ENCODE results near the gene DOCK2.

Gene DOCK2

GRCh38 chr5:169920474-169920873 lies 283.4 kb downstream of the DOCK2 start:
- CTCF ChIA-PET, result interaction anchor here (1.3 kb wide), 2 partner anchors 12 to 117 kb away, joined by 3 to 4 read pairs; no protein-coding TSS in a partner anchor
- no peak for DNase-seq (ENCODE audit: extremely low spot score)

GRCh38 chr5:169921384-169921783 lies 284.3 kb downstream of the DOCK2 start:
- DNase-seq (ENCODE audit: extremely low spot score), result no peak
- POLR2A ChIA-PET, result no interaction called here
- CTCF ChIA-PET, result interaction anchor here (1.3 to 2.2 kb wide), 3 partner anchors 13 to 18 kb away, joined by 4 to 6 read pairs (median 5); no protein-coding TSS in a partner anchor
- TF ChIP-seq, protein P1, sequence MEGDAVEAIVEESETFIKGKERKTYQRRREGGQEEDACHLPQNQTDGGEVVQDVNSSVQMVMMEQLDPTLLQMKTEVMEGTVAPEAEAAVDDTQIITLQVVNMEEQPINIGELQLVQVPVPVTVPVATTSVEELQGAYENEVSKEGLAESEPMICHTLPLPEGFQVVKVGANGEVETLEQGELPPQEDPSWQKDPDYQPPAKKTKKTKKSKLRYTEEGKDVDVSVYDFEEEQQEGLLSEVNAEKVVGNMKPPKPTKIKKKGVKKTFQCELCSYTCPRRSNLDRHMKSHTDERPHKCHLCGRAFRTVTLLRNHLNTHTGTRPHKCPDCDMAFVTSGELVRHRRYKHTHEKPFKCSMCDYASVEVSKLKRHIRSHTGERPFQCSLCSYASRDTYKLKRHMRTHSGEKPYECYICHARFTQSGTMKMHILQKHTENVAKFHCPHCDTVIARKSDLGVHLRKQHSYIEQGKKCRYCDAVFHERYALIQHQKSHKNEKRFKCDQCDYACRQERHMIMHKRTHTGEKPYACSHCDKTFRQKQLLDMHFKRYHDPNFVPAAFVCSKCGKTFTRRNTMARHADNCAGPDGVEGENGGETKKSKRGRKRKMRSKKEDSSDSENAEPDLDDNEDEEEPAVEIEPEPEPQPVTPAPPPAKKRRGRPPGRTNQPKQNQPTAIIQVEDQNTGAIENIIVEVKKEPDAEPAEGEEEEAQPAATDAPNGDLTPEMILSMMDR (IDR thresholded peaks at IDR 0.05; ENCODE audit: control extremely low read depth, extremely low read depth, low read depth, missing control alignments), result no peak

More at GRCh38 chr5:169920474-169920873, 283.4 kb downstream of the DOCK2 start:
- TF ChIP-seq, protein P1 (IDR thresholded peaks at IDR 0.05; ENCODE audit: control extremely low read depth, extremely low read depth, low read depth, missing control alignments), result no peak
- POLR2A ChIA-PET, result no interaction called here

DNA sequence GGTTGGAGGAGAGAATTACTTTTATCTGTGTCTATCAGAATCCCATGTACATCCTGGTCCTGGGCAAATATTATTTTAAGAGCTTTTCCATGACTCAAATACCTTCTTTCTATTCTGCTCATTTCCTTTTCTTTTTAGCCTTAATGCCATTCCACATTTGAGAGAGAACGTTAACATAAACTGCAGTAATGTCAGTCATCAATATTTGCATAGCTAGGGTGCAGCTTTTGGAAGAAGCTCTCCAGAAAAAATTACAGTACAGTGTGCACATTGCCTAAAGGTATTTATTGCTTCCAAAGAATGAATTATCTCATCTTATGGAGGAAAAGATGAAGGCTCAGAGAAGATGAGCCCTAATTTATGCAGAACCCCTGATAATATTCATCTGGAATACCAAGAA lies 284.9 kb downstream of the DOCK2 start:
- TF ChIP-seq, protein P1 (IDR thresholded peaks at IDR 0.05; ENCODE audit: control extremely low read depth, extremely low read depth, low read depth, missing control alignments), result no peak
- ChIA-PET CTCF (interaction anchor here (0.8 to 2.2 kb wide), 4 partner anchors 9 to 24 kb away, joined by 3 to 6 read pairs (median 5); no protein-coding TSS in a partner anchor), POLR2A (no interaction called here)
- no peak for DNase-seq (ENCODE audit: extremely low spot score)

DNA sequence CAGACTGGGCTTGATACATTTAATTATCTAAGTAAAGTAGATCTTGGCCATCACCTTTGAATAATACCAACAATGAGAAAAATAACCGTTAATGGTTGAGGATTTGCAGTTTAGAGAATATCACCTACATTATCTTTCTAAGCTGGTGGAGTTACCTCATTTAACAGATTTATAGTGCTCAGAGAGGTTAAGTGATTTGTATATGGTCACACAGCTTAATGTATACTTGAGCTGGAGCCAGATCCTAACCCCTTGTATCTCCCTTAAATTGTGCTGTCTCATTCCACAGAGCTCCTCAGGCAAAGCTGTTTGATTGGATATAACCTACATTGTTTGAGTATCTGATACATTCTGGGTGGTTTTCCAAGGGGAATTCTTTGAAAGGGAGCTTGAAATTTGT lies 285.4 kb downstream of the DOCK2 start:
- ChIA-PET CTCF (interaction anchor here (0.8 to 2.2 kb wide), 4 partner anchors 9 to 25 kb away, joined by 3 to 6 read pairs (median 5); no protein-coding TSS in a partner anchor), POLR2A (no interaction called here)
- TF ChIP-seq, protein P1 (IDR thresholded peaks at IDR 0.05; ENCODE audit: control extremely low read depth, extremely low read depth, low read depth, missing control alignments), result no peak
- DNase-seq (ENCODE audit: extremely low spot score), result no peak

DNA sequence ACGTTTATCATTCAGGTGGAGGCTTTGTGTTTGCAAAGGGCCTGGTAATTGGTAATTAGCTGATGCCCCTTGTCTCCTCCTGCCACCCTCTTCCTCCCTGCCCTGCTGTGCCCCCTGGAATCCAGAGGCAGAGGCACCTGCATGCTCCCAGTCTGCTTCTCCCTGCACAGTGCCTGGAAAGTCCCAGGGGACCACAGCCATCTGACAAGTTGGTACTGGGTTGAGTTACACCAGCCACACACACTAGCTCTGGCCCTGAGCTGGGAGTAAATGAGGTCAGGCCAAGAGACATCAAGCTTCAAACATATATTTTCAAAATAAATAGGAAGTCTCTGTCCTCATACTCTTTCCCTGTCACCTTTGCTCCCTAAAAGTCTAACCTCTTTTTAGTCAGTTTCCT lies 286.9 kb downstream of the DOCK2 start:
- DNase-seq (ENCODE audit: extremely low spot score), result peak; percentile 20
- TF ChIP-seq, protein P1 (IDR thresholded peaks at IDR 0.05; ENCODE audit: control extremely low read depth, extremely low read depth, low read depth, missing control alignments), result no peak
- CTCF ChIA-PET, result interaction anchor here (1.7 to 2.8 kb wide), 2 partner anchors 15 to 20 kb away, joined by 5 to 10 read pairs; no protein-coding TSS in a partner anchor

GRCh38 chr5:169933127-169933526 lies 296.1 kb downstream of the DOCK2 start:
- ChIA-PET POLR2A (no interaction called here), CTCF (interaction anchor here (1.4 kb wide), 1 partner anchor 12 kb away, joined by 4 read pairs; no protein-coding TSS in a partner anchor)
- TF ChIP-seq, protein P1 (IDR thresholded peaks at IDR 0.05; ENCODE audit: control extremely low read depth, extremely low read depth, low read depth, missing control alignments), result no peak
- DNase-seq (ENCODE audit: extremely low spot score), result no peak

More for the DNA sequence above, 286.9 kb downstream of the DOCK2 start:
- POLR2A ChIA-PET, result no interaction called here

All from GM10248 (cell line).